Measurements from ENCODE around the gene FNIP1.
"Not testable (repeated sequence)": the region's sequence is repeated elsewhere in the genome, so short reads cannot be mapped to it uniquely, and the experiment has no call there.

The FNIP1 gene

GRCh38 chr5:131796793-131797693 lies at the start of gene FNIP1:
Gene FNIP1, minus strand, starts transcription at chr5:131797017. Its CDS starts 96 bp downstream, at chr5:131796921.
- DNase-seq (ENCODE audit: low read depth in 3 of 3), result peak; percentile 97 to 99 (median 98)

GRCh38 chr5:131846536-131846935 lies 49.7 kb upstream of the FNIP1 start:
- DNase-seq (ENCODE audit: low read depth in 3 of 3), result no peak

- no peak for DNase-seq (ENCODE audit: low read depth in 3 of 3)
Measured at GRCh38 chr5:131845828-131846227, 49.0 kb upstream of the FNIP1 start.

- DNase-seq (ENCODE audit: low read depth in 3 of 3), result not testable (repeated sequence)
Measured at GRCh38 chr5:131842971-131843370, 46.2 kb upstream of the FNIP1 start.

- DNase-seq (ENCODE audit: low read depth in 3 of 3), result not testable (repeated sequence)
Measured at GRCh38 chr5:131832702-131833101, 35.9 kb upstream of the FNIP1 start.

GRCh38 chr5:131825404-131826013 lies 28.7 kb upstream of the FNIP1 start:
- no peak for DNase-seq (ENCODE audit: low read depth in 3 of 3)

- DNase-seq (ENCODE audit: low read depth in 3 of 3), result no peak
Measured at GRCh38 chr5:131824631-131825030, 27.8 kb upstream of the FNIP1 start.

- DNase-seq (ENCODE audit: low read depth in 3 of 3), result no peak
Measured at GRCh38 chr5:131821221-131821620, 24.4 kb upstream of the FNIP1 start.

- DNase-seq (ENCODE audit: low read depth in 3 of 3), result no peak
Measured at GRCh38 chr5:131818001-131818724, 21.3 kb upstream of the FNIP1 start.

GRCh38 chr5:131814990-131815389 lies 18.2 kb upstream of the FNIP1 start:
- DNase-seq (ENCODE audit: low read depth in 3 of 3), result no peak

- no peak for DNase-seq (ENCODE audit: low read depth in 3 of 3)
Measured at GRCh38 chr5:131812371-131813160, 15.7 kb upstream of the FNIP1 start.

- DNase-seq (ENCODE audit: low read depth in 3 of 3), result no peak
Measured at GRCh38 chr5:131810510-131811249, 13.9 kb upstream of the FNIP1 start.

GRCh38 chr5:131795879-131796792 lies 681 bp downstream of the FNIP1 start:
- peak in 2 of 3 experiments; percentile 3 to 25 for DNase-seq (ENCODE audit: low read depth in 3 of 3)

GRCh38 chr5:131795228-131795627 lies 1.6 kb downstream of the FNIP1 start:
- DNase-seq (ENCODE audit: low read depth in 3 of 3), result no peak

- no peak for DNase-seq (ENCODE audit: low read depth in 3 of 3)
Measured at GRCh38 chr5:131794586-131794985, 2.2 kb downstream of the FNIP1 start.

- no peak for DNase-seq (ENCODE audit: low read depth in 3 of 3)
Measured at GRCh38 chr5:131792896-131793295, 3.9 kb downstream of the FNIP1 start.

- no peak for DNase-seq (ENCODE audit: low read depth in 3 of 3)
Measured at GRCh38 chr5:131791866-131792265, 5.0 kb downstream of the FNIP1 start.

GRCh38 chr5:131790550-131790949 lies 6.3 kb downstream of the FNIP1 start:
- no peak for DNase-seq (ENCODE audit: low read depth in 3 of 3)

GRCh38 chr5:131789765-131790164 lies 7.1 kb downstream of the FNIP1 start:
- no peak for DNase-seq (ENCODE audit: low read depth in 3 of 3)

- DNase-seq (ENCODE audit: low read depth in 3 of 3), result no peak
Measured at GRCh38 chr5:131787736-131788135, 9.1 kb downstream of the FNIP1 start.

All from stimulated activated CD4-positive, alpha-beta T cell treated with anti-CD3 and anti-CD28 coated beads, TNF-alpha, amount 100 ng/mL, for 24 hours (primary cell).